Measurements from ENCODE around the gene TJAP1. TPM values are rescaled to one million over a fixed set of nuclear protein-coding genes. Genes with fewer than 3 reads are reported as not detected.

The TJAP1 gene, protein sequence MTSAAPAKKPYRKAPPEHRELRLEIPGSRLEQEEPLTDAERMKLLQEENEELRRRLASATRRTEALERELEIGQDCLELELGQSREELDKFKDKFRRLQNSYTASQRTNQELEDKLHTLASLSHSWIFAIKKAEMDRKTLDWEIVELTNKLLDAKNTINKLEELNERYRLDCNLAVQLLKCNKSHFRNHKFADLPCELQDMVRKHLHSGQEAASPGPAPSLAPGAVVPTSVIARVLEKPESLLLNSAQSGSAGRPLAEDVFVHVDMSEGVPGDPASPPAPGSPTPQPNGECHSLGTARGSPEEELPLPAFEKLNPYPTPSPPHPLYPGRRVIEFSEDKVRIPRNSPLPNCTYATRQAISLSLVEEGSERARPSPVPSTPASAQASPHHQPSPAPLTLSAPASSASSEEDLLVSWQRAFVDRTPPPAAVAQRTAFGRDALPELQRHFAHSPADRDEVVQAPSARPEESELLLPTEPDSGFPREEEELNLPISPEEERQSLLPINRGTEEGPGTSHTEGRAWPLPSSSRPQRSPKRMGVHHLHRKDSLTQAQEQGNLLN
- total RNA-seq = 36.3 TPM
- polyA plus RNA-seq = 1 to 10 TPM; 5.5 to 9.5 (median 6.6) TPM

DNA sequence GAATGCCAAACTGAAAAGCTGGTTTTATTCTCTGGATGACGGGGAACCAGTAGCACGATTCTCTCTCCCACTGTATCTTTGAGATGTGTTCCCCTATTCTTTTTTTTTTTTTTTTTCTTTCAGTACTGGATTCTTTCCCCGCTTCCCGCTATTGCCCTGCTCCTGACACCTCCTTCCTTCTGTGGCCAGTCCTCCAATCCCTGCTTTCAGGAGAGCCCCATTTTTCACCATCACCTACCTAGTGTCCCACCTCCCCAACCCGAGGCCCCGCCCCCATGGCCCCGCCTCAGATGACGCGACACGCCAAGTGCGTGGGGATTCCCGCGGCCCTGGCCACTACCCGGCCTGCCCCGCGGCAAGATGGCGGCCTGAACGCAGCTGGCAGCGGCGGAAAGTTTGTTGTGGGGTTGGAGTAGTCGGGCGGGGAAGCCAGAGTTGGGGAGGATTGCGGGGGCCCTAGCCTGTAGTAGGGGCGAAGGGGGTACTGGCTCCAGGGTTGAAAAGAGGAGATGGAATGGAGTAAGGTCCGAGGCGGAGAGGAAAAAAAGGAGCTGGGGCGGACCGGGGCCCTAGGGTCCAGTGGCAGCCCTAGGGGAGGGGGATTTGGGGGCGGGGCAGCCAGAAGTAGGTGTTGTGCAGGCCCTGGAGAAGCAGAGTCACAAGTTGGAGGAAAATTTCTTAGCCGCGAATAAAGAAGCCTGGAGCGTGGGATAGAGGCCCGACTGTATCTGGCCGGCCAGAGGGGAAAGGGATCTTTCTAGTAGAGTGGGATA is at the start of gene TJAP1:
Gene TJAP1 (plus strand): TSS at position 336 of the 773 bp plus-strand sequence. CDS start 21,432 bp downstream, outside the sequence.
- ATAC-seq (ENCODE audit: low read depth in 2 of 2) = peak; percentile 100
- H3K36me3 ChIP-seq (ENCODE audit: control insufficient read depth, insufficient read depth, low read length) = no peaks in the 10 kb centered on the region
- H3K4me3 Mint-ChIP-seq = peak within 1 kb of the TSS; percentile 93 to 98 (median 95)
- peak; percentile 91 to 94 (median 93) for DNase-seq
- no peaks in the 10 kb centered on the region for H3K27me3 ChIP-seq (ENCODE audit: control insufficient read depth, insufficient read depth, low read length)
- peak within 1 kb of the TSS; percentile 94 for H3K27ac ChIP-seq (ENCODE audit: insufficient read depth, low read length, poor library complexity, severe bottlenecking)
- no peaks in the 10 kb centered on the region for H3K9me3 ChIP-seq (ENCODE audit: control insufficient read depth in 2 of 2, low read length in 2 of 2)
- H3K4me3 ChIP-seq (ENCODE audit: low read depth, low read length) = peak within 1 kb of the TSS; percentile 84
- peak within 1 kb of the TSS; percentile 95 to 99 (median 97) for H3K27ac Mint-ChIP-seq
- peaks cover 22% of the 10 kb centered on the region for H3K4me1 ChIP-seq (ENCODE audit: control insufficient read depth, insufficient read depth, low read length, poor library complexity, severe bottlenecking)
- H3K27me3 Mint-ChIP-seq = peaks cover 4% of the 10 kb centered on the region
- peaks cover 25 to 53% (median 43%) of the 10 kb centered on the region in 4 donors for H3K4me1 Mint-ChIP-seq
- H3K9me3 Mint-ChIP-seq = no peaks in the 10 kb centered on the region
- H3K36me3 Mint-ChIP-seq = peaks cover 3% of the 10 kb centered on the region

DNA sequence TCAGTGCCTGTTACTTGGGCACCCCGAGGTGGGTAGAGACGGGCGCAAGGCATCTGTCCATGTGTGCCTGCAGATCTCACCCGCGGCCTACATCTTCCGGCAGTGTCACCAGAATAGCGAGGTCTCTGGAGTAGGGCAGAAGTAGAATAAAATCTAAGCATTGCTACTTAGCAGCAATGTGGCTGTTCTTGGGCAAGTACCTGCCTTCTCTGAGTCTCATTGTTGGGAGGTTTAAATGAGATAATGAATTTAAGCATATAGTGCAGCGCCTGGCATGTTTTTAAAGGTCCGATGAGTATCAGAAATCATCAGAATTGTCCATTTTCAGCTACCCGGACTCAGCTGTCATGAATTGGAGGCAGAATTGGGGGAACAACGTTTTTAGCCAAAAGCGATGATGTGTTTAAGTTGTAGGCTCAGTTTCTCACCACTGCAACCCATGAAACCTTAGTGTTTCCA is 49.2 kb upstream of the TJAP1 start:
- Histone ChIP-seq H3K4me1 (ENCODE audit: control insufficient read depth, insufficient read depth, low read length, poor library complexity, severe bottlenecking) (peaks cover 18% of the 10 kb centered on the region), H3K4me3 (ENCODE audit: low read depth, low read length) (peak overlapping the region; percentile 87), H3K9me3 (ENCODE audit: control insufficient read depth in 2 of 2, low read length in 2 of 2) (no peaks in the 10 kb centered on the region), H3K27me3 (ENCODE audit: control insufficient read depth, insufficient read depth, low read length) (no peaks in the 10 kb centered on the region), H3K36me3 (ENCODE audit: control insufficient read depth, insufficient read depth, low read length) (peaks cover 18% of the 10 kb centered on the region), H3K27ac (ENCODE audit: insufficient read depth, low read length, poor library complexity, severe bottlenecking) (peak overlapping the region; percentile 88)
- peak overlapping the region; percentile 97 for H3K4me3 Mint-ChIP-seq
- H3K27me3 Mint-ChIP-seq = peaks cover 4% of the 10 kb centered on the region
- ATAC-seq (ENCODE audit: low read depth in 2 of 2) (peak in 1 of 2 donors; percentile 36), DNase-seq (no peak)
- no peaks in the 10 kb centered on the region for H3K36me3 Mint-ChIP-seq
- peaks cover 13 to 36% (median 23%) of the 10 kb centered on the region in 4 donors for H3K4me1 Mint-ChIP-seq
- H3K9me3 Mint-ChIP-seq = no peaks in the 10 kb centered on the region
- peak overlapping the region; percentile 62 to 99 (median 98) for H3K27ac Mint-ChIP-seq

DNA sequence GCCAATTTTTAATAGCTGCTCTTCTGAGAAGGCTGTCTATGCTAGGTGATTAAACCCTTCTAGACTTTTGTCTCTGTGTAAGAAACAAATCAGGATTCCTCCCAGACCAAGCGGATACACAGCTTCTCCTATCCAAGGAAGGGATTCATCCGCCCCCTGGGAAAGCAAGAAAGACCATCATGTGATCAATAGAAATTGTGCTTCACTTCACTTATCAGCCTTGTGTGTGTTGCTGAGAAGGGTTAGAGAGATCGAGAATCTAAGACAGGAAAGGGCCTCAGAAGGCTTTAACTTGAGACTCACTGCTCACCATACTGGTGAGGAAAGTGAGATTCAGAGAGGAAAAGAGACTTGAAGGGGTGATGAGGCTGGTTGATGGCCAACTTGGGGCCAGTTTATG is 48.5 kb upstream of the TJAP1 start:
- Mint-ChIP-seq H3K27ac (peak overlapping the region; percentile 49 to 99 (median 98)), H3K9me3 (no peaks in the 10 kb centered on the region), H3K36me3 (no peaks in the 10 kb centered on the region), H3K4me1 (peaks cover 13 to 36% (median 23%) of the 10 kb centered on the region in 4 donors), H3K27me3 (peaks cover 4% of the 10 kb centered on the region), H3K4me3 (peak overlapping the region; percentile 97)
- DNase-seq (peak in 1 of 3 donors; percentile 45), ATAC-seq (ENCODE audit: low read depth in 2 of 2) (no peak)
- peak overlapping the region; percentile 87 for H3K4me3 ChIP-seq (ENCODE audit: low read depth, low read length)
- peak overlapping the region; percentile 88 for H3K27ac ChIP-seq (ENCODE audit: insufficient read depth, low read length, poor library complexity, severe bottlenecking)
- no peaks in the 10 kb centered on the region for H3K9me3 ChIP-seq (ENCODE audit: control insufficient read depth in 2 of 2, low read length in 2 of 2)
- no peaks in the 10 kb centered on the region for H3K27me3 ChIP-seq (ENCODE audit: control insufficient read depth, insufficient read depth, low read length)
- H3K36me3 ChIP-seq (ENCODE audit: control insufficient read depth, insufficient read depth, low read length) = peaks cover 21% of the 10 kb centered on the region
- peaks cover 18% of the 10 kb centered on the region for H3K4me1 ChIP-seq (ENCODE audit: control insufficient read depth, insufficient read depth, low read length, poor library complexity, severe bottlenecking)

DNA sequence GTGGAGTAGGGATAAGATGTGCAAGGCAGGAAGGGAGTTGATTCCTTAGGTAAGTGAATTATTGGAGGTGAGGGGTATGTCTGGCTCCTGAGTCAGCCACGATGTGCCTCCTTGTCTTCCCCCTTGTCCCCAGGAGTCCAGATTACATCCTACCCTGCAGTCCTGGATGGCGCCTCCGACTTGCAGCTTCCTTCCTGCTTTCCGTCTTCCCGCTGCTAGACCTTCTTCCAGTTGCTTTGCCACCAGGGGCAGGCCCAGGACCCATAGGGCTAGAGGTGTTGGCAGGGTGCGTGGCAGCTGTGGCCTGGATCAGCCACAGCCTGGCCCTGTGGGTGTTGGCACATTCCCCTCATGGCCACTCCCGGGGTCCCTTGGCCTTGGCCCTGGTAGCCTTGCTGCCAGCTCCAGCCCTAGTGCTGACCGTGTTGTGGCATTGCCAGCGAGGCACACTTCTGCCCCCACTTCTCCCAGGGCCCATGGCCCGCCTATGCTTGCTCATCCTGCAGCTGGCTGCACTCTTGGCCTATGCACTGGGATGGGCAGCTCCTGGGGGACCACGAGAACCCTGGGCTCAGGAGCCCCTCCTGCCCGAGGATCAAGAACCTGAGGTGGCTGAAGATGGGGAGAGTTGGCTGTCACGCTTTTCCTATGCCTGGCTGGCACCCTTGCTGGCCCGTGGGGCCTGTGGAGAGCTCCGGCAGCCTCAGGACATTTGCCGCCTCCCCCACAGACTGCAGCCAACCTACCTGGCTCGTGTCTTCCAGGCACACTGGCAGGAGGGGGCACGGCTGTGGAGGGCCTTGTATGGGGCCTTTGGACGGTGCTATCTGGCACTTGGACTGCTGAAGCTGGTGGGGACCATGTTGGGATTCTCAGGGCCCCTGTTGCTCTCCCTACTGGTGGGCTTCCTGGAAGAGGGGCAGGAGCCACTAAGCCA is 45.1 kb upstream of the TJAP1 start:
- H3K27ac Mint-ChIP-seq = peak overlapping the region in 1 of 3 donors; percentile 66

DNA sequence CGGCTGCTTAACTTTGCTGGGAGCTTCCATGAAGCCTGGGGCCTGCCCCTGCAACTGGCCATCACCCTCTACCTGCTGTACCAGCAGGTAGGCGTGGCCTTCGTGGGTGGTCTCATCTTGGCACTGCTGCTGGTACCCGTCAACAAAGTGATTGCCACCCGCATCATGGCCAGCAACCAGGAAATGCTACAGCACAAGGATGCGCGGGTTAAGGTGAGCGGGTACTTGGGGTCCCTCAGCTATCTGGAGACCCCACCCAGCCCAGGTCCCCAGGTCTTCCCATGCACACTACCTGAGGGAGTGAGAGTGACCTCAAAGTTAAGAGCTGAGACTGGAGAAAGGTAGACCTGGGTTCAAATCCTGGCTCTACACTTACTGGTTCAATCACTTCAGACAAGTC is 44.2 kb upstream of the TJAP1 start:
- Mint-ChIP-seq H3K36me3 (no peaks in the 10 kb centered on the region), H3K4me3 (no peak overlapping the region), H3K4me1 (peaks cover 13 to 26% (median 20%) of the 10 kb centered on the region in 4 donors), H3K27me3 (no peaks in the 10 kb centered on the region), H3K9me3 (no peaks in the 10 kb centered on the region), H3K27ac (no peak overlapping the region)
- Histone ChIP-seq H3K4me1 (ENCODE audit: control insufficient read depth, insufficient read depth, low read length, poor library complexity, severe bottlenecking) (peaks cover 15% of the 10 kb centered on the region), H3K9me3 (ENCODE audit: control insufficient read depth in 2 of 2, low read length in 2 of 2) (no peaks in the 10 kb centered on the region), H3K27me3 (ENCODE audit: control insufficient read depth, insufficient read depth, low read length) (no peaks in the 10 kb centered on the region), H3K36me3 (ENCODE audit: control insufficient read depth, insufficient read depth, low read length) (peaks cover 40% of the 10 kb centered on the region), H3K4me3 (ENCODE audit: low read depth, low read length) (no peak overlapping the region), H3K27ac (ENCODE audit: insufficient read depth, low read length, poor library complexity, severe bottlenecking) (no peak overlapping the region)
- DNase-seq (no peak), ATAC-seq (ENCODE audit: low read depth in 2 of 2) (no peak)

More for the DNA sequence above, 45.1 kb upstream of the TJAP1 start:
- Mint-ChIP-seq H3K27me3 (no peaks in the 10 kb centered on the region), H3K4me1 (peaks cover 10 to 32% (median 22%) of the 10 kb centered on the region in 4 donors), H3K4me3 (peak overlapping the region in 2 of 4 donors; percentile 4 to 28), H3K9me3 (no peaks in the 10 kb centered on the region), H3K36me3 (no peaks in the 10 kb centered on the region)
- Histone ChIP-seq H3K36me3 (ENCODE audit: control insufficient read depth, insufficient read depth, low read length) (peaks cover 34% of the 10 kb centered on the region), H3K27ac (ENCODE audit: insufficient read depth, low read length, poor library complexity, severe bottlenecking) (no peak overlapping the region), H3K27me3 (ENCODE audit: control insufficient read depth, insufficient read depth, low read length) (no peaks in the 10 kb centered on the region), H3K9me3 (ENCODE audit: control insufficient read depth in 2 of 2, low read length in 2 of 2) (no peaks in the 10 kb centered on the region), H3K4me3 (ENCODE audit: low read depth, low read length) (no peak overlapping the region), H3K4me1 (ENCODE audit: control insufficient read depth, insufficient read depth, low read length, poor library complexity, severe bottlenecking) (peaks cover 18% of the 10 kb centered on the region)
- DNase-seq (no peak), ATAC-seq (ENCODE audit: low read depth in 2 of 2) (no peak)

DNA sequence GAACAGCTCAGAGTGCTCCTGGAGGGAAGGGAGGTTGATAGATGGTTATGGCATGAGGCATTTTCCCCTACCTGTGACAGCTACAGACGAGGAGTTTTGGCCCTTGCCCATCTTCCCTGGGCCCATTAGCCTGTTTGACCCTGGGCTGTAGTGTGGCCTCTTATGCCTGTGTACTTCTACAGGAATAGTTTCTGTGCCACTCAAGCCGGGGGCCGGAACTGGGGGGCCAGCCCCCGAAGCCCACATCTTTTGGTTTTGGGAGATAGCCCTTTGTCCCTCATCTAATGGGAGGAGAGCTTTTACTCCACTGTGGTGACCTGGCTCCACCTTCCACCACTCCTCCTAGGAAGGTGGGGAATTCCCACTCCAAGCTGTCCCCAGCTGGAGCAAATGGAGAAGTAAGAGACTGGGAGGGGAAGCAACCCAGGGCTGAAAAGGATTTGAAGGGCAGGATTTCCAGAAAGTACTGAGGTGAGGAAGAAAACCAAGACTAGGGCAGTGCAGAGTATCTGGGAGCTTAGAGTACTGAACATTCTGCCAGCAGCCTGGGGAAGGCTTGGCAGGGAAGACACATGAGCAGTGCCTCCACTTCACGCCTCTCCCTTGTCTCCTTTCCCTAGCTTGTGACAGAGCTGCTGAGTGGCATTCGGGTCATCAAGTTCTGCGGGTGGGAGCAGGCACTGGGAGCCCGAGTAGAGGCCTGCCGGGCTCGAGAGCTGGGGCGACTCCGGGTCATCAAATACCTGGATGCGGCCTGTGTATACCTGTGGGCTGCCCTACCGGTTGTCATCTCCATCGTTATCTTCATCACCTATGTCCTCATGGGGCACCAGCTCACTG is 43.1 kb upstream of the TJAP1 start:
- Mint-ChIP-seq H3K27me3 (no peaks in the 10 kb centered on the region), H3K27ac (peak overlapping the region in 2 of 3 donors; percentile 59 to 76), H3K4me1 (peaks cover 4 to 16% (median 10%) of the 10 kb centered on the region in 4 donors), H3K4me3 (no peak overlapping the region), H3K36me3 (no peaks in the 10 kb centered on the region), H3K9me3 (no peaks in the 10 kb centered on the region)
- ATAC-seq (ENCODE audit: low read depth in 2 of 2) (no peak), DNase-seq (no peak)
- no peak overlapping the region for H3K27ac ChIP-seq (ENCODE audit: insufficient read depth, low read length, poor library complexity, severe bottlenecking)
- peaks cover 5% of the 10 kb centered on the region for H3K4me1 ChIP-seq (ENCODE audit: control insufficient read depth, insufficient read depth, low read length, poor library complexity, severe bottlenecking)
- H3K27me3 ChIP-seq (ENCODE audit: control insufficient read depth, insufficient read depth, low read length) = no peaks in the 10 kb centered on the region
- no peak overlapping the region for H3K4me3 ChIP-seq (ENCODE audit: low read depth, low read length)
- H3K9me3 ChIP-seq (ENCODE audit: control insufficient read depth in 2 of 2, low read length in 2 of 2) = no peaks in the 10 kb centered on the region
- H3K36me3 ChIP-seq (ENCODE audit: control insufficient read depth, insufficient read depth, low read length) = peaks cover 44% of the 10 kb centered on the region

Measured in CD4-positive, CD25-positive, alpha-beta regulatory T cell (primary cell).